ENCODE results near the gene STXBP4.

STXBP4 gene, protein sequence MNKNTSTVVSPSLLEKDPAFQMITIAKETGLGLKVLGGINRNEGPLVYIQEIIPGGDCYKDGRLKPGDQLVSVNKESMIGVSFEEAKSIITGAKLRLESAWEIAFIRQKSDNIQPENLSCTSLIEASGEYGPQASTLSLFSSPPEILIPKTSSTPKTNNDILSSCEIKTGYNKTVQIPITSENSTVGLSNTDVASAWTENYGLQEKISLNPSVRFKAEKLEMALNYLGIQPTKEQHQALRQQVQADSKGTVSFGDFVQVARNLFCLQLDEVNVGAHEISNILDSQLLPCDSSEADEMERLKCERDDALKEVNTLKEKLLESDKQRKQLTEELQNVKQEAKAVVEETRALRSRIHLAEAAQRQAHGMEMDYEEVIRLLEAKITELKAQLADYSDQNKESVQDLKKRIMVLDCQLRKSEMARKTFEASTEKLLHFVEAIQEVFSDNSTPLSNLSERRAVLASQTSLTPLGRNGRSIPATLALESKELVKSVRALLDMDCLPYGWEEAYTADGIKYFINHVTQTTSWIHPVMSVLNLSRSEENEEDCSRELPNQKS

GRCh38 chr17:54968262-54968987 is at the start of gene STXBP4, which contains the start of gene COX11:
TSS of gene STXBP4 (plus strand) at chr17:54968765. CDS start at chr17:54986220, 17,455 bp downstream.
TSS of gene COX11 (minus strand) at chr17:54968654. CDS start at chr17:54968646, 8 bp downstream.
- peak; percentile 97 for DNase-seq

- no peak for DNase-seq
These were observed 49.1 kb upstream of the STXBP4 start for GRCh38 chr17:54919425-54919824.

DNA sequence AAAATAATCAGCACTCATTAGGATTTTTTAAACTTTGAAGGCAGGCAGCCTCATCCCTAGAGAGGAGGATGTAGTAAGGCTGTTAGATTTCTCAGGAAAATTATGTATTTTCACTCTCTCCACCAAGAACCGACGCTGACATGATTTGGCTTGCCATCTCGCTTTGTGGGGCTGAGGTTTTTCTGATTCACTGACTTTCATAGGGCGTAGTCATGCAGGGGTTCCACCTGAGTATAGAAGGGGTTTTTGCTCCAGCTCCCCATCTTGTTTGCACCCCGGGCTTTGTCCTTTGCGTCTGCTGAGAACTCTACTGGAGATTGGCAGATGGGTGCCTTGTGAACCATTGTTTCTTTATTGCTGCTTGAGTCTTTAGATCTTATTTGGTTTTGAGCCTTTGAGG is 47.7 kb upstream of the STXBP4 start:
- no peak for DNase-seq

GRCh38 chr17:54924405-54924804 is 44.2 kb upstream of the STXBP4 start:
- no peak for DNase-seq

- no peak for DNase-seq
These were observed 41.0 kb upstream of the STXBP4 start for GRCh38 chr17:54927525-54927924.

- no peak for DNase-seq
These were observed 35.9 kb upstream of the STXBP4 start for GRCh38 chr17:54932711-54933110.

GRCh38 chr17:54933921-54934320 is 34.6 kb upstream of the STXBP4 start:
- DNase-seq = no peak

GRCh38 chr17:54935471-54935870 is 33.1 kb upstream of the STXBP4 start:
- DNase-seq = no peak

DNA sequence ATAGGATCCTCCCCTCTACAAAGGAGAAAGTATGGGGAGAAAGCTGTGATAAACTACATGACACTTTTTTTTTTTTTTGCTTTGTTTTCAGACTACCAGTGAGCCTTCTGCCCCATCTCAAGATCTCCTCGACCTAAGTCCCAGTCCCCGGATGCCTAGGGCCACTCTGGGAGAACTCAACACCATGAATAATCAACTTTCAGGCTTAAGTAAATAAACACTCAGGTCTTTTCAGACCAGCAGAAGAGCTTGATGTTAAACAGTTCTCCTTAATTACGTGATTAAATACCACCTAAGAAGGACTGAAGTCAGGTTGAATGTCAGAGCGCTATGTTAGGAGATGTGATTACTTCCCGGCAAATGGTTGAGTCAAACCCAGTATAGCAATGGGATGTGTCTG is 31.5 kb upstream of the STXBP4 start:
- no peak for DNase-seq

DNA sequence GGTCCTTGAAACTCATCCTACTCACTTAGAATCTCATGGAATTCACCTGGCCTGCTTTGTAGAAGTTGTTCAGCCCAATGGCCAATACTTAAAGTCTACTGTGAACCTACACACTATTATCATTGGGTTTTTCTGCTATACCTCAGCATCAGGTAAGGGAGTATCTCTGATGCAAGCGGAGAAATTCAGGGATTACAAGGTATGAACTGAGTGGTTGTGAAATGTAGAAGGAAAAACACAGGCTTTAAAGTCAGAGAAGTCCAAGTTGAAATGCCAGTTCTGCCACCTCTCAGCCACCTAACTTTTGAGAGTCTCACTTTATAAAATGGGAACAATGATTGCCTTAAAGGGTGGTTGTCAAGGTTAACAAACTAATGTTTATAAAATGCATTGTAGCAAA is 31.1 kb upstream of the STXBP4 start:
- DNase-seq = no peak

DNA sequence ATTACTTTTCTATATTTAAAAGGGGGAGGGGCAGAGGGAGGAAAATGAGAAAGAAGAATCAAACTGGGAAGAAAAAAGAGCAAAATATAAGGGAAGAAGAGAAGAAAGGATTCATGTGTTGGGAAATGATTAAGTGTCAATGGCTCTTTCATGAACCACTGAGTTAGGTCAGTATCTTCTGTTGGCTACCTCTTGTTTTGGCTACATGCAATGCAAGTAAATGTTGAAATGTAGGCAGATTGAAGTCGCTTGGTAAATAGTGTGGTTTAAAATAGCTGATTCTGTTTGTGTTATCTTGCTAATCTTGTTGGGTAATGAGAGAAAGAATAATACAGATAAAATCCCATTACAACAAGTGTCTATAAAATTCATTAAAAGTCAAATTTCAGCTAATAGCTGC is 27.3 kb upstream of the STXBP4 start:
- DNase-seq = no peak

- DNase-seq = no peak
These were observed 23.8 kb upstream of the STXBP4 start for GRCh38 chr17:54944796-54945195.

DNA sequence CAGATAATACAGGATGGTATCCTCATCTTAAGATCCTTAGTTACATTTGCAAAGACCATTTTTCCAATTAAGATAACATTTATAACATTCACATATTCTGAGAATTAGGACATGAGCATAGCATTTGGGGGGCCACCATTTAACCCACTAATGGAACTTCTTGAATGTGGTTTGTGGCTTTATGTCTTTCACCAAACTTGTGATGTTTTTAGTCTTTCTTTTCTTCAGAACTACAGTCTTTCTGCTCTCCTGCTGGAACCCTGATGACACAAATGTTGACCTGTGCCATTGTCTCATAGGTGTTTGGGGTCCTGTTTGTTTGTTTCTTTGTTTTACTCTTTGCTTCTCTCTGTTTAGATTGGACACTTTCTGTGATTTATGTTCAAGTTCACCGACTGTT is 23.3 kb upstream of the STXBP4 start:
- DNase-seq = no peak

DNA sequence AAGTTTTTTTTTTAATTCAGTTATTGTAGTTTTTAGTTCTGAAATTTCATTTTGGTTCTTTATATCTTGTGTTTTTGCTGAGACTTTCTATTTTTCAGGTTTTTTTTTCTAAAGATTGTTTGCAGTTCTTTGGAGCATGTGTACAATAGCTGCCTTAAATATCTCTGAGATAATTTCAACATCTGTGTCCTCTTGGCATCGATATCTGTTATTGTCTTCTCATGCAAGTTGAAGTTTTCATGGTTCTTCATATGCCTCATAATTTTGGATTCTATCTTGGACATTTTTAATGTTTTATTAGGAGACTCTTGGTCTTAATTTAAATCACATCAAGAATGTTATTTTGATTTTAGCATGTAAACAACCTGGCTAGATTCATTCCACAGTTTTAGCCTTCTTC is 22.9 kb upstream of the STXBP4 start:
- no peak for DNase-seq

DNA sequence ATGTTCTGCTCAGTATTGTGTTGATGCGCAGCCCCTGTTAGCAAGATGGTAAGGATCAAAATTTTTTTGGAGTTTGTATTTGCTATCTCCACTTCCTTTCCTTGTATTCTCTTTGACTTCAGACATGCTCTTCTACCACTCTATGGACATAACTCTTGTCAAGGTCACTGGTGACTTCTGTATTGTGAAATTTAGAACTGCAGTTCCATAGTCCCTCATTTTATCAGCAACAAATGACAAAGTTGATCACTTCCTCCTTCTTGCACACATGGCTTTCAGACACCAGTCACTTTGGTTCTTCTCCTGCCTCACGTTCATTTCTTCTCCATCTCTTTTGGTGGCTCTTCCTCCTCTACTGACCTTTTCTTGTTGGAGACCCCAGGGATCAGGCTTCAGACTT is 21.2 kb upstream of the STXBP4 start:
- no peak for DNase-seq

GRCh38 chr17:54948380-54948779 is 20.2 kb upstream of the STXBP4 start:
- no peak for DNase-seq

- DNase-seq = no peak
These were observed 18.4 kb upstream of the STXBP4 start for GRCh38 chr17:54950116-54950515.

- no peak for DNase-seq
These were observed 17.3 kb upstream of the STXBP4 start for GRCh38 chr17:54951286-54951685.

DNA sequence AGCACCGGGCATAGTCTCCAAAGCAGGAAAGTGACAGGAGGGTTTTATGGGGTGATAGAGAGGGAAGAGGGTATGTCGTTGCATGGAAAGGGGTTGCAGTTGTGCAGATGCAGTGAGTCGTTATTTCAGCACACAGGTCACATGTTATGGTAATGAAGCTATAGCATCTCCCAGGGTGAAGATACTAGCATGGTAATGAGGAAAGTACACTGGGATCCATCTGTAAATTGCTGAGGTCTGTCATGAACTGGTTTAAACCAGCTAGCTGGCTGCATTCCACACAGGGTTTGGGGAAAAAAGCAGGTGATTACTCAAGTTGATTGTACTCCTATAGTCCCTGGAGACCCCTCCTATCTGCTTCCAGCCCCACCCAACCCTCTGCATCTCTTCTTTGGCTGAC is 11.8 kb upstream of the STXBP4 start:
- DNase-seq = no peak

DNA sequence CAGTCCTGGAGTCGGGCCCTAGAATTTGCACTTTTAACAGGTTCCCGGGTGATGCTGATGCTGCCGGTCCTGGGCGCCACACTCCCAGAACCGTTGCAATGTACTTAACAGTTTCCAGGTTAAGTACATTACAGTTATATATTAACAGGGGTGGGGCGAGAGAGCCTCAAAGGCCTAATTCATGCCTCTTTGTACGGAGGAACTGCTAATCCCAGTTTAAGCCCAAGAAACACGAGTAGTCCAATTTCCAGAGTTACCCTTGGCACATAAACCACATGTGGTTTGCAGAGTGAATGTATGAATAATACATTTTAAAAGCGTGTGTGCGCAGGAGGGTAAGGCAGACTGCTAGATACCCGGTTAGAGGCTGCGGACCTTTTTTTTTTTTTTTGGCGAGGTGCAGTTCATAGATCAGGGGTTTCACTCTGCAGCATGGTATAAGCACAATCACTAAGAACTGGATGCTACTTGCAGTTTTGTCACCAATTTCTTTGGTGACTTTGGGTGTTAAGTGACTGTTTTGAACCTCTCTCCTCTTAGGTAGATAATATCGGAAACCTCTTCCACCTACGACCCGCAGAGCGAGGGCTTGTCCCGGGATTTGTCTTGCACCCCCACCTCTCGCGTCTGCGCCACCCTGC is 824 bp upstream of the STXBP4 start:
- peak; percentile 17 for DNase-seq

DNA sequence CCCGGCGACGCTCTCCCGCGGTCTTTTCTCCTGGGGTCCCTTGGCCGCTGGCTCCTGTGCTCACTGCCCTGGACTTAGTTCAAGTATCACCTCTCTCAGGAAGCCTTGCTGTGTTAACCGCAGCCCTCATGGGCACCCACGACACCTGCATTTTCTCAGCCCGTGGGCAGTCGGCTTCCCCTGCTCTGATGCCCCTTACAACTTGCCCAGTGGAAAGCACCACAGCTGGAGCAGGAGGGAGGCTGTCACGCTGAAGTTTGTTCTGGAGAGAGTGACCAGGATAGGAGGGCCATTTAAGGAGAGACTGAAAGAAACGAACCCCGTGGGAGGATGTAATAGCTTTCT is 395 bp downstream of the STXBP4 start:
- peak; percentile 39 for DNase-seq

DNA sequence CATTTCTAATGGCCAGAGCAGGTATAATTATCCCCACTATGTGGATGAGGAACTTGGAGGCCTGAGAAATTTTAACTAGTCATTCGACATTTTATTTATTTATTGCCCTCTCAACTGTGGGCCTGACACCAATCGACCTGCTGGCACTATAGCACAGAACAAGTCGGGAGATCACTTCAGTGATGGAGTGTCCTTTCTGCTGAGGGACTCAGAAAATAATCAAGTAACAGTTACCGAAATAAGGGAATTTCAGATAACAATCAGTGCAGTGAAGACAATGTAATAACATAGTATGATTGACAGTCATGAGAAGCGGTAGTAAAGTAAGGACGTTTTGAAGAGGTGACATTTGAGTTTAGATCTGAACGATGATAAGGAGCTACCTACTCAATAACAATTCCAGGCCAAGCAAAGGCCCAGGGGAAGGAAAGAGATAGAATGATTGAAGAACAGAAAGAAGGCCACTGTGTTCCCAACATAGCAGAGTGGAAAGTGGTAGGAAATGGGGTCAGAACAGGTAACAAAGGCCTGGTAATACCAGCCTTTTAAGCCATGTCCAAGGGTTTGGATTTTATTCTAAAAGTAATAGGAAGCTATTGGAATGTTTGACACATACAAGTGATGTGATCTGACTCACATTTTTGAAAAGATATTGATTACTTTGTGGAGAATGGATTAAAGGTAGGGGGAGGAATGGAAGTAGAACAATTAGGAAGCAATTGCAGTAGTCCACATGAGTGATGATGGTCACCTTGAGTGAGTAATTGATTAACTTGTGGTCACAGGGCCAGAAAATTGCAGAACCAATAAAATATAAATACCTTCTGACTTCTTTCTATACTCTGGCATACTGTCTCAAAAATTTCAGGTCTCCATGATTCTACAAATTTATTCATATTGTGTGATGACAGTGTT is 1.4 kb downstream of the STXBP4 start:
- DNase-seq = peak; percentile 2
